Astrocyte of the cerebellum (primary cell): ENCODE measurements around the gene CC2D2A.
"Not testable (repeated sequence)": the region's sequence is repeated elsewhere in the genome, so short reads cannot be mapped to it uniquely, and the experiment has no call there.

ENCODE experiments used
- DNase-seq: peaks from one replicate; pipeline ENCODE4 v3.0.0-alpha.2; 2011; ENCODE audit warnings: low read depth
- H3K4me3 ChIP-seq: 2 replicates; pipeline ENCODE4 v1.5.1; 2011; ENCODE audit warnings: mild to moderate bottlenecking, low read depth, low read length, moderate library complexity
- CTCF ChIP-seq: IDR thresholded peaks from 2 replicates; pipeline ENCODE4 v1.5.1; 2012; ENCODE audit warnings: low read length, low read depth, moderate library complexity, mild to moderate bottlenecking; ENCODE audit errors: missing control alignments
- in situ Hi-C: cut with HindIII; loops from 2 replicates; pipeline ENCODE4 v1.10.0; 2017; ENCODE audit warnings: low sequenced_read_pairs

Gene CC2D2A

DNA sequence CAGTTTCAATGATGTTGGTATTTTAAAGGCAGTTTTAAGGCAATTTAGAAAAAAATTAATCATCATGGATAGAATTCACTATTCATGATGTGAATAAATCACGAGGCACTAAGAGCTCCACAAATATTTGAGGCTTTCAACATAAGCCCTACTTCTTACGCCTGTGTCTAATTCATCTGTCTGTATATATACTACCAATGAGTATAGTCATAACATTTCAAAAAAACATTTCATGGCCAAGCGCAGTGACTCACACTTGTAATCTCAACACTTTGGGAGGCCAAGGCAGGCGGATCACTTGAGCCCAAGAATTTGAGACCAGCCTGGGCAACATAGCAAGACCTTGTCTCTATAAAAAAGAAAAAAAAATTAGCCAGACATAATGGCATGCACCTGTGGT, 129.0 kb downstream of the CC2D2A start:
- in situ Hi-C loops = no loop called here

DNA sequence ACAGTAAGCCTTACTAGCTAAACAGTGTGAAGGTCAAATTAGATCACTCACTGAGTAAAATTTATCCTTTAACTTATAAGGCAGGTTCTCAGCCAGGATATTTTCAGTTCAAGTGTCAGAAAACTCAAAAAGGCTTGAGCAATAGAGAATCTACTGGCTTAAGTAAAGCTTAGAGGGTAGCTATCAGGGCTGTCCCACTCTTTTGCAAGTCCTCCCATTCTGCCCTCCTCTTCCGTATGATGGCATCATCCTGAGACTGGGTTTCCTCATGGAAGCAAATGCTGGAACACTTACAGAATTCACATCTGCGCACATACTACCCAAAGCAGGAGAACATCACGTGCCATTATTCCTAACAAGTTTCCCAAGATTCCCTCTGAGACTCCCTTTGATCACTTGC, 130.5 kb downstream of the CC2D2A start:
- in situ Hi-C loops = no loop called here
- no peak for TF ChIP-seq CTCF
- H3K4me3 ChIP-seq = no peak overlapping the region
- DNase-seq = no peak

More for the DNA sequence above, 129.0 kb downstream of the CC2D2A start:
- DNase-seq = no peak
- no peak overlapping the region for H3K4me3 ChIP-seq
- TF ChIP-seq CTCF = no peak

DNA sequence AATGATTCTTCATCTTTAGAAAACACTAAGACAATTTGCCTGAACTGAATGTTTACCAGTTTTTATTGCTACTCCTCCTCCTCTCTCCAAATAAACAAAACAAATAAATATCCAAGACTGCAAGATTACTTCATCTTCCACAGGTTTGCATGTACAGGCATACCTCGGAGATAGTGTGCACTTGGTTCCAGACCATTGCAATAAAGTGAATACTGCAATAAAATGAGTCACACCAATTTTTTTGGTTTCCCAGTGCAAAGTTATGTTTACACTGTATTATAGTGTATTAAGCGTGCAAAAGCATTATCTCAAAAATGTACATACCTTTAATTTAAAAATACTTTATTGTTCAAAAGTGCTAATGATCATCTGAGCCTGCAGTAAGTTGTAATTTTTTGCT, 132.2 kb downstream of the CC2D2A start:
- DNase-seq = no peak
- no peak overlapping the region for H3K4me3 ChIP-seq
- in situ Hi-C loops = no loop called here
- no peak for TF ChIP-seq CTCF

DNA sequence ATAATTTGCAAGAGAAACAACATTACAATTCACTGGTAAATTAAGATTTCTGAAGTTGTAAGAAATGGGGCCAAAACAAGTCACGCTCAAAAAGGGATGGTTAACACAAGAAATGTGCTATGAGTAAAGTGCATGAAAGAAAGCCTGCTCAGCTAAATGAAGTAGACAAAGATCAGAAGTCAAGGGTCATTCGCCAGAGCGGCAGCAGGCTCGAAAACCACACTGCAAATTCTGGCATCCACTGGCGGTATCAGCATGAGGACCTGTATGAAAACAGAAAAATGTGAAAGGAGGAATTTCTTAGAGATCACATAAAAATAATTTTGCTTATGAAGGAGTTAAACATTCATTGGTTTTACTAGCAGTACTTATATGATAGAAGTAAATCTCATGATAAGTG, 135.9 kb downstream of the CC2D2A start:
- DNase-seq = no peak
- in situ Hi-C loops = no loop called here
- no peak overlapping the region for H3K4me3 ChIP-seq
- TF ChIP-seq CTCF = no peak

GRCh38 chr4:15610855-15611254, 141.2 kb downstream of the CC2D2A start:
- TF ChIP-seq CTCF = no peak
- in situ Hi-C loops = no loop called here
- H3K4me3 ChIP-seq = no peak overlapping the region
- DNase-seq = no peak

DNA sequence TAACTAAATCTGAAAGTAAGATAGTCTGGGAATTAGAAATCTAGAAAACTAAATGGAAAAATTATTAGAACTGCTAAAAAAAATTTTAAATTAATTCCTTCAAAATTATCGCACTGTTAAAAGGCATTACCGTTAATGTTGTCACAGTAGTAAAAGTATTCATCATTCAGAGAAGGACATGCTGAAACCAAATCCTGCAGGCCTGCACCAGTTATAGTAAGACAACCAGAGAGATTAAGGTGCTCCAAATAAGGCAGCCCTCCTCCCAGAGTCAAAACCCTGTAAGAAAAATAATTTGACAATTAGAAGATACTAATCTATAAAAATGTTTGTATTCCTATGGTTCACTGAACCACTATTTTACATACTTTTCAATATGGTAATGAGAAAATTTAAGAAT, 142.5 kb downstream of the CC2D2A start:
- no peak for DNase-seq
- no peak for TF ChIP-seq CTCF
- no peak overlapping the region for H3K4me3 ChIP-seq
- in situ Hi-C loops = no loop called here

DNA sequence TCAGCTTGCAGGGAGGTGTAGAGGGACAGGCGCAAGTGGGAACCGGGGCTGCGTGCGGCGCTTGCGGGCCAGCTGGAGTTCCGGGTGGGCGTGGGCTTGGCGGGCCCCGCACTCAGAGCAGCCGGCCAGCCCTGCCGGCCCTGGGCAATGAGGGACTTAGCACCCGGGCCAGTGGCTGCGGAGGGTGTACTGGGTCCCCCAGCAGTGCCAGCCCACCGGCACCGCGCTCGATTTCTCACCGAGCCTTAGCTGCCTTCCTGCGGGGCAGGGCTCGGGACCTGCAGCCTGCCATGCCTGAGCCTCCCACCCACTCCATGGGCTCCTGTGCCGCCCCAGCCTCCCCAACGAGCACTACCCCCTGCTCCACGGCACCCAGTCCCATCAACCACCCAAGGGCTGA, 145.2 kb downstream of the CC2D2A start:
- in situ Hi-C loops, DNase-seq, H3K4me3 ChIP-seq: not testable (repeated sequence)

DNA sequence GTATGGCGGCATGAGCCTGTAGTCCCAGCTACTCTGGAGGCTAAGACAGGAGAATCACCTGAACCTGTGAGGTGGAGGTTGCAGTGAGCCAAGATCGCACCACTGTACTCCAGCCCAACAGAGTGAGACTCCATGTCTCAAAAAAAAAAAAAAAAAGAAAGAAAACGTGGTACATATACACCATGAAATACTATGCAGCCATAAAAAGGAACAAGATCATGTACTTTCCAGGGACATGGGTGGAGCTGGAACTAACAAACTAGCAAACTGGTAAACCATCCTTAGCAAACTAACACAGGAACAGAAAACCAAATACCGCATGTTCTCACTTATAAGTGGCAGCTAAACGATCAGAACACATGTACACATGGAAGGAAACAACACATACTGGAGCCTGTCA, 147.7 kb downstream of the CC2D2A start:
- in situ Hi-C loops, H3K4me3 ChIP-seq, DNase-seq: not testable (repeated sequence)
